AG04450 (cell line): ENCODE results near the gene ZSCAN10. TPM values are rescaled to one million over a fixed set of nuclear protein-coding genes. Genes with fewer than 3 reads are reported as not detected.

Experiments used
- CTCF ChIA-PET: fragments of 300-600, 350-600 bp; formaldehyde crosslinking; extraction: SDS; loops from one replicate; lab custom pipeline; 2022; ENCODE audit warnings: antibody characterized with exemption, inconsistent platforms; lab: Charles Lee
- POLR2A ChIA-PET: fragments of 350-600 bp; formaldehyde crosslinking; extraction: SDS; loops from one replicate; lab custom pipeline; 2021; ENCODE audit warnings: antibody characterized with exemption, inconsistent platforms; lab: Yijun Ruan, JAX
- DNase-seq: peaks from one replicate; pipeline ENCODE4 v3.0.0-alpha.2; 2011; ENCODE audit warnings: low read depth, low spot score
- H3K27ac ChIP-seq: one replicate; pipeline ENCODE4 v1.5.1; 2012; ENCODE audit warnings: low read depth, low read length, control low read depth
- H3K27me3 ChIP-seq: one replicate; pipeline ENCODE4 v1.6.0; 2012; ENCODE audit warnings: low read length; ENCODE audit not compliant: control insufficient read depth, insufficient read depth
- H3K4me3 ChIP-seq: 2 replicates; pipeline ENCODE4 v1.5.1; 2011; ENCODE audit warnings: mild to moderate bottlenecking, low read depth, low read length, control low read depth
- H3K9me3 ChIP-seq: 2 replicates; pipeline ENCODE4 v1.5.1; 2012; ENCODE audit warnings: low read length; ENCODE audit not compliant: control insufficient read depth, insufficient read depth
- polyA plus RNA-seq: library from polyadenylated mRNA; depleted of rRNA; stranded (reverse); fragments of >200 nt; gene quantifications from 2 replicates; pipeline ENCODE4 v1.2.3, GENCODE V29; 2011; rRNA removed
- small RNA-seq: library from RNA; depleted of rRNA; stranded (forward); fragments of <200 nt; gene quantifications from one replicate; pipeline ENCODE3, GENCODE V24; 2012; ENCODE audit warnings: low read depth; ENCODE audit not compliant: insufficient read length
- TF ChIP-seq, protein P1 (sequence below): IDR thresholded peaks from 2 replicates; pipeline ENCODE4 v1.5.1; 2011; ENCODE audit warnings: low read depth, low read length, control low read depth, inconsistent platforms

The ZSCAN10 gene
- polyA plus RNA-seq, 1 experiment, result not detected

- TF ChIP-seq, protein P1, sequence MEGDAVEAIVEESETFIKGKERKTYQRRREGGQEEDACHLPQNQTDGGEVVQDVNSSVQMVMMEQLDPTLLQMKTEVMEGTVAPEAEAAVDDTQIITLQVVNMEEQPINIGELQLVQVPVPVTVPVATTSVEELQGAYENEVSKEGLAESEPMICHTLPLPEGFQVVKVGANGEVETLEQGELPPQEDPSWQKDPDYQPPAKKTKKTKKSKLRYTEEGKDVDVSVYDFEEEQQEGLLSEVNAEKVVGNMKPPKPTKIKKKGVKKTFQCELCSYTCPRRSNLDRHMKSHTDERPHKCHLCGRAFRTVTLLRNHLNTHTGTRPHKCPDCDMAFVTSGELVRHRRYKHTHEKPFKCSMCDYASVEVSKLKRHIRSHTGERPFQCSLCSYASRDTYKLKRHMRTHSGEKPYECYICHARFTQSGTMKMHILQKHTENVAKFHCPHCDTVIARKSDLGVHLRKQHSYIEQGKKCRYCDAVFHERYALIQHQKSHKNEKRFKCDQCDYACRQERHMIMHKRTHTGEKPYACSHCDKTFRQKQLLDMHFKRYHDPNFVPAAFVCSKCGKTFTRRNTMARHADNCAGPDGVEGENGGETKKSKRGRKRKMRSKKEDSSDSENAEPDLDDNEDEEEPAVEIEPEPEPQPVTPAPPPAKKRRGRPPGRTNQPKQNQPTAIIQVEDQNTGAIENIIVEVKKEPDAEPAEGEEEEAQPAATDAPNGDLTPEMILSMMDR, result no peak
- Histone ChIP-seq H3K4me3 (no peak overlapping the region), H3K27ac (no peak overlapping the region), H3K27me3 (peaks cover 56% of the 10 kb centered on the region), H3K9me3 (no peaks in the 10 kb centered on the region)
- DNase-seq, result no peak
- POLR2A ChIA-PET, result no interaction called here
- CTCF ChIA-PET, result interaction anchor here (1.1 to 1.5 kb wide), 2 partner anchors 8 to 11 kb away, joined by 3 to 6 read pairs; no protein-coding TSS in a partner anchor
These were observed 60.2 kb downstream of the ZSCAN10 start for GRCh38 chr16:3038896-3039295.

Small RNAs within 50 kb of the gene (small RNA-seq; reads per million reads assigned to genes)
- not detected for gene RNU1-22P

Other genes starting within 250 kb of the ZSCAN10 start
- 0.11 and 0.17 TPM in 2 replicates for gene PRSS22, start 241.1 kb downstream of the ZSCAN10 start, polyA plus RNA-seq
- 22.4 and 37.5 TPM in 2 replicates for gene FLYWCH2, start 216.1 kb downstream of the ZSCAN10 start, polyA plus RNA-seq
- 15.1 and 19.8 TPM in 2 replicates for gene FLYWCH1, start 187.4 kb downstream of the ZSCAN10 start, polyA plus RNA-seq
- gene KREMEN2, start 135.0 kb downstream of the ZSCAN10 start, polyA plus RNA-seq, result 0.04 TPM in 1 of 2 replicates, not detected in the other
- gene PAQR4, start 129.9 kb downstream of the ZSCAN10 start, polyA plus RNA-seq, result 1.2 and 1.9 TPM in 2 replicates
- 1.2 and 1.3 TPM in 2 replicates for gene PKMYT1, start 118.8 kb downstream of the ZSCAN10 start, polyA plus RNA-seq
- not detected in 2 replicates for gene CLDN9, start 86.4 kb downstream of the ZSCAN10 start, polyA plus RNA-seq
- gene CLDN6, start 81.1 kb downstream of the ZSCAN10 start, polyA plus RNA-seq, result 0.07 and 0.10 TPM in 2 replicates
- gene TNFRSF12A, start 78.9 kb downstream of the ZSCAN10 start, polyA plus RNA-seq, result 67.3 and 97.1 TPM in 2 replicates
- 51.6 and 73.4 TPM in 2 replicates for gene HCFC1R1, start 75.4 kb downstream of the ZSCAN10 start, polyA plus RNA-seq
- gene THOC6, start 75.3 kb downstream of the ZSCAN10 start, polyA plus RNA-seq, result 14.5 and 16.7 TPM in 2 replicates
- not detected in 2 replicates for gene BICDL2, start 62.4 kb downstream of the ZSCAN10 start, polyA plus RNA-seq
- gene MMP25, start 52.7 kb downstream of the ZSCAN10 start, polyA plus RNA-seq, result not detected in 2 replicates
- gene IL32, start 33.7 kb downstream of the ZSCAN10 start, polyA plus RNA-seq, result 30.3 and 37.9 TPM in 2 replicates
- 3.6 and 5.5 TPM in 2 replicates for gene ZNF205, start 13.3 kb upstream of the ZSCAN10 start, polyA plus RNA-seq
- 0.47 and 1.2 TPM in 2 replicates for gene ZNF213, start 35.7 kb upstream of the ZSCAN10 start, polyA plus RNA-seq
- gene OR1F1, start 88.9 kb upstream of the ZSCAN10 start, polyA plus RNA-seq, result 0.20 and 0.29 TPM in 2 replicates
- gene ZNF200, start 135.9 kb upstream of the ZSCAN10 start, polyA plus RNA-seq, result 4.7 and 6.1 TPM in 2 replicates
- gene MEFV, start 157.3 kb upstream of the ZSCAN10 start, polyA plus RNA-seq, result not detected in 2 replicates
- 13.2 and 22.5 TPM in 2 replicates for gene ZNF263, start 184.2 kb upstream of the ZSCAN10 start, polyA plus RNA-seq
- gene TIGD7, start 206.1 kb upstream of the ZSCAN10 start, polyA plus RNA-seq, result 4.4 and 5.3 TPM in 2 replicates
- gene ZNF75A, start 206.2 kb upstream of the ZSCAN10 start, polyA plus RNA-seq, result 15.9 and 20.3 TPM in 2 replicates